Suprapubic skin (tissue), 3 donors: ENCODE results near the gene RMND5B.

Source experiments
- POLR2AphosphoS5 ChIP-seq, 3 donors: sonication (generic); formaldehyde crosslinking; IDR thresholded peaks; one replicate each; pipeline ENCODE4 v1.6.1; 2017; ENCODE audit warnings: antibody characterized with exemption in 3 of 3
- TF ChIP-seq, protein P1 (sequence below), 2 donors: fragments of 200-600 bp in 1 of 2; fragments of 450-650 bp in 1 of 2; sonication (generic) in 1 of 2; IDR thresholded peaks; one replicate each; pipeline ENCODE4 v1.5.1; 2016 to 2019; ENCODE audit warnings: antibody characterized with exemption in 2 of 2, mild to moderate bottlenecking in 1 of 2, moderate library complexity in 1 of 2

GRCh38 chr5:178162481-178162880 is 31.7 kb downstream of the RMND5B start:
- TF ChIP-seq, protein P1, sequence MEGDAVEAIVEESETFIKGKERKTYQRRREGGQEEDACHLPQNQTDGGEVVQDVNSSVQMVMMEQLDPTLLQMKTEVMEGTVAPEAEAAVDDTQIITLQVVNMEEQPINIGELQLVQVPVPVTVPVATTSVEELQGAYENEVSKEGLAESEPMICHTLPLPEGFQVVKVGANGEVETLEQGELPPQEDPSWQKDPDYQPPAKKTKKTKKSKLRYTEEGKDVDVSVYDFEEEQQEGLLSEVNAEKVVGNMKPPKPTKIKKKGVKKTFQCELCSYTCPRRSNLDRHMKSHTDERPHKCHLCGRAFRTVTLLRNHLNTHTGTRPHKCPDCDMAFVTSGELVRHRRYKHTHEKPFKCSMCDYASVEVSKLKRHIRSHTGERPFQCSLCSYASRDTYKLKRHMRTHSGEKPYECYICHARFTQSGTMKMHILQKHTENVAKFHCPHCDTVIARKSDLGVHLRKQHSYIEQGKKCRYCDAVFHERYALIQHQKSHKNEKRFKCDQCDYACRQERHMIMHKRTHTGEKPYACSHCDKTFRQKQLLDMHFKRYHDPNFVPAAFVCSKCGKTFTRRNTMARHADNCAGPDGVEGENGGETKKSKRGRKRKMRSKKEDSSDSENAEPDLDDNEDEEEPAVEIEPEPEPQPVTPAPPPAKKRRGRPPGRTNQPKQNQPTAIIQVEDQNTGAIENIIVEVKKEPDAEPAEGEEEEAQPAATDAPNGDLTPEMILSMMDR (IDR thresholded peaks at IDR 0.05), result no peak
- TF ChIP-seq POLR2AphosphoS5 (IDR thresholded peaks at IDR 0.05), result no peak
